Keratinocyte (primary cell): ENCODE measurements around the gene ROR2. TPM values are rescaled to one million over a fixed set of nuclear protein-coding genes. Genes with fewer than 3 reads are reported as not detected.

Experiments
- DNase-seq: peaks from one replicate; pipeline ENCODE4 v3.0.0-alpha.2; 2011; ENCODE audit warnings: low read depth, missing footprints, low spot score
- FAIRE-seq: peaks from 2 replicates; lab custom pipeline; 2011; peaks lifted over from hg19 to GRCh38; lab: Jason Lieb, UNC
- H2AFZ ChIP-seq: 2 replicates; pipeline ENCODE4 v1.6.0; 2012; ENCODE audit warnings: low read length, control low read depth, inconsistent platforms; ENCODE audit not compliant: control insufficient read depth
- H3K27ac ChIP-seq: 2 replicates; pipeline ENCODE4 v1.5.1; 2011; ENCODE audit warnings: low read length; ENCODE audit not compliant: control insufficient read depth, insufficient read depth
- H3K27me3 ChIP-seq: 3 replicates; pipeline ENCODE4 v1.6.0; 2011; ENCODE audit warnings: low read length; ENCODE audit not compliant: control insufficient read depth, insufficient read depth; ENCODE audit errors: extremely low read depth
- H3K36me3 ChIP-seq, 2 experiments: 2 replicates in 1 of 2; 3 replicates in 1 of 2; pipeline ENCODE4 v1.5.1; 2011; ENCODE audit warnings: low read length in 2 of 2, mild to moderate bottlenecking in 1 of 2; ENCODE audit not compliant: control insufficient read depth in 2 of 2, insufficient read depth in 2 of 2; ENCODE audit errors: extremely low read depth in 1 of 2
- H3K4me1 ChIP-seq: 3 replicates; pipeline ENCODE4 v1.5.1; 2011; ENCODE audit warnings: low read length; ENCODE audit not compliant: control insufficient read depth, insufficient read depth; ENCODE audit errors: extremely low read depth
- H3K4me2 ChIP-seq: 3 replicates; pipeline ENCODE4 v1.6.0; 2011; ENCODE audit warnings: low read depth, low read length; ENCODE audit not compliant: control insufficient read depth, insufficient read depth; ENCODE audit errors: extremely low read depth
- H3K4me3 ChIP-seq, 3 experiments: fragments of 200-600 bp in 1 of 3; sonication (generic) in 1 of 3; 2 replicates in 2 of 3; 3 replicates in 1 of 3; pipeline ENCODE4 v1.5.1; 2011 to 2016; ENCODE audit warnings: low read length in 3 of 3, mild to moderate bottlenecking in 3 of 3, control low read depth in 2 of 3, inconsistent platforms in 1 of 3, low read depth in 1 of 3, mixed read lengths in 1 of 3, mixed run types in 1 of 3, moderate library complexity in 1 of 3; ENCODE audit not compliant: control insufficient read depth in 2 of 3, insufficient read depth in 2 of 3; ENCODE audit errors: extremely low read depth in 1 of 3
- H3K79me2 ChIP-seq: 2 replicates; pipeline ENCODE4 v1.6.0; 2012; ENCODE audit warnings: low read length; ENCODE audit not compliant: control insufficient read depth, insufficient read depth
- H3K9ac ChIP-seq: 3 replicates; pipeline ENCODE4 v1.6.0; 2011; ENCODE audit warnings: low read length; ENCODE audit not compliant: control insufficient read depth, insufficient read depth; ENCODE audit errors: extremely low read depth
- H3K9me1 ChIP-seq: 3 replicates; pipeline ENCODE4 v1.6.0; 2011; ENCODE audit warnings: low read length; ENCODE audit not compliant: control insufficient read depth, insufficient read depth; ENCODE audit errors: extremely low read depth
- H3K9me3 ChIP-seq: 2 replicates; pipeline ENCODE4 v1.5.1; 2012; ENCODE audit warnings: low read depth, low read length; ENCODE audit not compliant: control insufficient read depth
- H4K20me1 ChIP-seq: 3 replicates; pipeline ENCODE4 v1.6.0; 2011; ENCODE audit warnings: low read length; ENCODE audit not compliant: control insufficient read depth, insufficient read depth; ENCODE audit errors: extremely low read depth
- EZH2 ChIP-seq: IDR thresholded peaks from one replicate; pipeline ENCODE4 v1.6.1; 2012; ENCODE audit warnings: inconsistent platforms, mild to moderate bottlenecking, low read length, moderate library complexity
- dilution Hi-C: fragments of 300-500 bp; cut with MboI; formaldehyde crosslinking; loops from one replicate; pipeline ENCODE4 v1.7.0; 2020; ENCODE audit warnings: low sequenced_read_pairs; ENCODE audit not compliant: extremely low pct_ligation_motif_present
- polyA plus RNA-seq, 5 experiments: library from polyadenylated mRNA; depleted of rRNA in 3 of 5; stranded (reverse) in 3 of 5; stranded (forward) in 1 of 5; unstranded in 1 of 5; fragments of >200 nt; gene quantifications; 1 replicate in 1 of 5; 2 replicates in 3 of 5; 3 replicates in 1 of 5; pipeline versions ENCODE4 v1.2.1 to v1.2.3, GENCODE V29; 2011 to 2012; ENCODE audit warnings: missing spikeins in 2 of 5, low read depth in 1 of 5, low replicate concordance in 1 of 5
- TF ChIP-seq, protein P1 (sequence below), 3 experiments: IDR thresholded peaks in 1 of 3; conservative IDR thresholded peaks in 1 of 3; optimal IDR thresholded peaks in 1 of 3; 2 replicates in 2 of 3; 3 replicates in 1 of 3; pipeline versions ENCODE3 to v1.5.1; 2011; ENCODE audit warnings: low read length in 3 of 3, mild to moderate bottlenecking in 3 of 3, moderate library complexity in 2 of 3, control low read depth in 1 of 3, inconsistent platforms in 1 of 3; ENCODE audit not compliant: insufficient read depth in 2 of 3; ENCODE audit errors: extremely low read depth in 1 of 3

The ROR2 gene
- polyA plus RNA-seq, 1 donor (not counting 4 experiments of a cell fraction or from before 2014, with no cell fraction given): 0.22 TPM

DNA sequence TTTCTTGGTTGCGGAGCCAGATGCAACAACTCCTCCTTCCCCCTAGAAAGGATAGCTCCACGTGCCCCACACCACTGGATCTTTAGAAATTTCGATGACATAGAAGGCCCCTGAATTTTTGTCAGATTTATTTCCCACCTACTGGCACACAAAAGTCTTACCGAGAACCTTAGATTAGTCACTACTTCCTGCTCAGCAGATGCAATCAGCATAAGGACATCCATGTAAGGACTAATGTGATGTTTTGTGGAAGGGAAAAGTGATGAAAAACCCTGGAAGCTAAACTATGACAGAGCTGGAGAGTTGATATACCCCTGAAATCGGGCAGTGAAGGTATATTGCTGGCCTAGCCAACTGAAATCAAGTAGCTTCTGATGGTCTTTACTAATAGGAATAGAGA, 400.9 kb downstream of the ROR2 start:
- no peak for TF ChIP-seq EZH2
- TF ChIP-seq, protein P1, sequence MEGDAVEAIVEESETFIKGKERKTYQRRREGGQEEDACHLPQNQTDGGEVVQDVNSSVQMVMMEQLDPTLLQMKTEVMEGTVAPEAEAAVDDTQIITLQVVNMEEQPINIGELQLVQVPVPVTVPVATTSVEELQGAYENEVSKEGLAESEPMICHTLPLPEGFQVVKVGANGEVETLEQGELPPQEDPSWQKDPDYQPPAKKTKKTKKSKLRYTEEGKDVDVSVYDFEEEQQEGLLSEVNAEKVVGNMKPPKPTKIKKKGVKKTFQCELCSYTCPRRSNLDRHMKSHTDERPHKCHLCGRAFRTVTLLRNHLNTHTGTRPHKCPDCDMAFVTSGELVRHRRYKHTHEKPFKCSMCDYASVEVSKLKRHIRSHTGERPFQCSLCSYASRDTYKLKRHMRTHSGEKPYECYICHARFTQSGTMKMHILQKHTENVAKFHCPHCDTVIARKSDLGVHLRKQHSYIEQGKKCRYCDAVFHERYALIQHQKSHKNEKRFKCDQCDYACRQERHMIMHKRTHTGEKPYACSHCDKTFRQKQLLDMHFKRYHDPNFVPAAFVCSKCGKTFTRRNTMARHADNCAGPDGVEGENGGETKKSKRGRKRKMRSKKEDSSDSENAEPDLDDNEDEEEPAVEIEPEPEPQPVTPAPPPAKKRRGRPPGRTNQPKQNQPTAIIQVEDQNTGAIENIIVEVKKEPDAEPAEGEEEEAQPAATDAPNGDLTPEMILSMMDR (optimal IDR thresholded peaks at IDR 0.05 in 1 of 3, IDR thresholded peaks at IDR 0.05 in 1 of 3, conservative IDR thresholded peaks at IDR 0.05 in 1 of 3; ENCODE audit: extremely low read depth in 1 of 3, insufficient read depth in 2 of 3, low read length in 3 of 3): no peak
- no peak overlapping the region for H3K4me2 ChIP-seq
- FAIRE-seq (no peak), DNase-seq (no peak)
- H3K4me1 ChIP-seq: peaks cover 10% of the 10 kb centered on the region
- no peak overlapping the region for H3K9ac ChIP-seq
- H3K9me3 ChIP-seq: no peaks in the 10 kb centered on the region
- no peak overlapping the region for H3K27ac ChIP-seq
- no peaks in the 10 kb centered on the region for H3K27me3 ChIP-seq
- H4K20me1 ChIP-seq: no peaks in the 10 kb centered on the region
- dilution Hi-C loops: no loop called here
- no peaks in the 10 kb centered on the region for H3K36me3 ChIP-seq
- H3K9me1 ChIP-seq: no peaks in the 10 kb centered on the region
- no peak overlapping the region for H2AFZ ChIP-seq
- H3K4me3 ChIP-seq: no peak overlapping the region
- H3K79me2 ChIP-seq: no peaks in the 10 kb centered on the region

DNA sequence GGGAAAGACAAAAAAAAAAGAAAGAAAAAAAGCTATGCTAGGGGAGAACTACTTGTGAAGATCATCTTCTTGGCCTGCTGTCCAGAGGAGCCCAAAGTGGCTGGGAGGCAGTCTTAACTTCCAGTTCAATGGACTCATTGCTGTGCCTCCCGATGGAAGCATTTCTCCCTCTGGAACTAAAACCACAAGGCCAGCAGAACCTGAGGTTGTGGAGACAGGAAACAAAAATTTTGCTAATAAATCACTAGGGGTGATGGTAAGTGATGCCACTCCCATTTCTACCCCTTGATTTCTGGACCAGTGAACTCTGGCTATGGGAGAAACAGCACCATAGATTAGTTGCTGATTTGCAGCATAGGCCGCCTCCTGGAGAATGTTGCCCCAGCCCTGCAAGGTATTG, 402.9 kb downstream of the ROR2 start:
- Histone ChIP-seq H3K4me1 (peaks cover 10% of the 10 kb centered on the region), H3K4me2 (peak overlapping the region; percentile 54), H3K9me3 (no peaks in the 10 kb centered on the region), H3K9ac (no peak overlapping the region), H3K36me3 (no peaks in the 10 kb centered on the region), H4K20me1 (no peaks in the 10 kb centered on the region), H3K27ac (no peak overlapping the region), H3K27me3 (no peaks in the 10 kb centered on the region), H2AFZ (no peak overlapping the region), H3K4me3 (no peak overlapping the region), H3K9me1 (no peaks in the 10 kb centered on the region), H3K79me2 (no peaks in the 10 kb centered on the region)
- no peak for DNase-seq
- dilution Hi-C loops: no loop called here
- TF ChIP-seq, protein P1 (optimal IDR thresholded peaks at IDR 0.05 in 1 of 3, IDR thresholded peaks at IDR 0.05 in 1 of 3, conservative IDR thresholded peaks at IDR 0.05 in 1 of 3; ENCODE audit: extremely low read depth in 1 of 3, insufficient read depth in 2 of 3, low read length in 3 of 3): no peak
- TF ChIP-seq EZH2: no peak
- FAIRE-seq: no peak
